ENCODE data around the gene CST3.

Gene CST3

GRCh38 chr20:23602241-23602640, 35.5 kb downstream of the CST3 start:
- no peak for DNase-seq (ENCODE audit: low spot score)

GRCh38 chr20:23601715-23602114, 36.0 kb downstream of the CST3 start:
- no peak for DNase-seq (ENCODE audit: low spot score)

- no peak for DNase-seq (ENCODE audit: low spot score)
Measured at GRCh38 chr20:23598481-23598880, 39.3 kb downstream of the CST3 start.

GRCh38 chr20:23596579-23597250, 41.0 kb downstream of the CST3 start:
- no peak for DNase-seq (ENCODE audit: low spot score)

GRCh38 chr20:23595941-23596340, 41.8 kb downstream of the CST3 start:
- no peak for DNase-seq (ENCODE audit: low spot score)

GRCh38 chr20:23588434-23589403, 49.0 kb downstream of the CST3 start:
- no peak for DNase-seq (ENCODE audit: low spot score)

- DNase-seq (ENCODE audit: low spot score): no peak
Measured at GRCh38 chr20:23587631-23588030, 50.1 kb downstream of the CST3 start.

GRCh38 chr20:23586735-23587525, 50.8 kb downstream of the CST3 start:
- DNase-seq (ENCODE audit: low spot score): no peak

- no peak for DNase-seq (ENCODE audit: low spot score)
Measured at GRCh38 chr20:23585808-23586734, 51.7 kb downstream of the CST3 start.

GRCh38 chr20:23585449-23585807, 52.3 kb downstream of the CST3 start:
- no peak for DNase-seq (ENCODE audit: low spot score)

- no peak for DNase-seq (ENCODE audit: low spot score)
Measured at GRCh38 chr20:23584434-23585199, 53.1 kb downstream of the CST3 start.

Data from activated CD4-positive, alpha-beta T cell treated with anti-CD3 and anti-CD28 coated beads, Interleukin-2, Interleukin-4, amounts not matched to agents 100 ng/mL and 50 ng/mL, durations not matched to agents 16 hours and 8 hours (primary cell).